ENCODE results near the gene MARK2. TPM values are rescaled to one million over a fixed set of nuclear protein-coding genes. Genes with fewer than 3 reads are reported as not detected.

MARK2 gene
- total and polyA plus RNA-seq, 10 of the 15 experiments (the other 5 are each of a cell fraction or from before 2014, with no cell fraction given): 0.19 to 29.5 (median 13.2) TPM

DNA sequence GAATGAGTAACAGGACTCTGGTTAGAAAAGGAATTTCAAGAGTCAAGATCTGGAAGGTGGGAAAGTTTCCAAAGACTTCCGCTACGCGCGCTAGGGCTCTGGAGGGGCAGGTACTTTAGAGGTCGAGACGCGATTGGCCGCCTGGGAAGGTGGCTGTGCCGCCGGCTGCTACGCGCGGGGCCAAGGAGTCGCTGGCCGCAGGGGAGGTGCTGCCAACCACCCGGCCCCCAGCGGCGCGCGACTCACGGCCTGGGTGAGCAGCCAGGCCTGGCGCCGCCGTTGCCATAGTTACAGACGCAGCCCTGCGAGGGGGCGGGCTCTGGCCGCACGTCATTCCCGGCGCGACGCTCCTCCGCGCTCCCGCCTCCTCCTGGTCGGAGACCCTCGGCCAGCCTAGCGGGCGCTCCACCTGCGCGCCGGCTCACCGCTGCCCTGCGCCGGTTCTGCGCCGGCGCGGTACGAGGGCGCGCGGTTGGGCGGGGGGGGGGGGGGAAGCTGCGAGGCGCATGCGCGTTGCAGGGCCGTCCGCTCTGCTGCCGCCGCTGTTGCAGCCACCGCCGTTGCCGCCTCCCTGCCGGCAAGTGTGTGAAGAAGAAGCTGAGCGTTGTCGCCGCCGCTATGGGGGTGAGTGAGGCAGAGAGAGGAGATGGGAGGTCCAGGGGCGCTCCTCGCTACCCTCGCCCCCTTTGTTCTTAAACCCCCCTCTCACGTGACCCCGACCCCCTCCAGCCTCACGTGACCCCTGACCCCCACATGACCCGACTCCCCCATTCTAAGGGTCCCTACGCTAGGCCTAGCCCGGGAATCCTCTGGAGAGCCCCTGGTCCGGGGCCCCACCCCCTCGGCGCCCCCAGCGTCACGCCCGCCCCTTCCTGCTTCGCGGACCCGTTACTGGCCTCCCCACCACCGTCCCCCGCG lies 99.8 kb downstream of the MARK2 start, which contains the start of gene NAA40 (continued):
- TF ChIP-seq FOXM1 (IDR thresholded peaks at IDR 0.05; ENCODE audit: low read depth, low read length): no peak
- no peak for TF ChIP-seq RFX5 (IDR thresholded peaks at IDR 0.05; ENCODE audit: low read depth, low read length)
- TF ChIP-seq SMARCA5 (IDR thresholded peaks at IDR 0.05): no peak
- TF ChIP-seq NRF1 (conservative IDR thresholded peaks at IDR 0.05; ENCODE audit: low read depth, low read length): peak; percentile 55
- TF ChIP-seq NFIC (IDR thresholded peaks at IDR 0.05; ENCODE audit: low read depth, low read length): no peak
- no peak for TF ChIP-seq KDM1A (IDR thresholded peaks at IDR 0.05; ENCODE audit: borderline replicate concordance)
- no peak for TF ChIP-seq CHD1 (IDR thresholded peaks at IDR 0.05; ENCODE audit: low read depth, low read length)
- TF ChIP-seq SUZ12 (IDR thresholded peaks at IDR 0.05; ENCODE audit: unreplicated experiment): no peak
- no peak for TF ChIP-seq YBX1 (IDR thresholded peaks at IDR 0.05)
- TF ChIP-seq NR2C1 (IDR thresholded peaks at IDR 0.05): peak; percentile 75
- TF ChIP-seq EGR1 (IDR thresholded peaks at IDR 0.05; ENCODE audit: borderline replicate concordance in 1 of 2, low read depth in 2 of 2, low read length in 2 of 2): peak in 1 of 2 experiments; percentile 76; a peak in 2 of 3 replicates
- TF ChIP-seq CBFB (IDR thresholded peaks at IDR 0.05; ENCODE audit: low read depth): no peak
- no peak for TF ChIP-seq NR2C2 (IDR thresholded peaks at IDR 0.05; ENCODE audit: borderline replicate concordance, control insufficient read depth, insufficient read length, low read depth)
- TF ChIP-seq RB1 (IDR thresholded peaks at IDR 0.05; ENCODE audit: borderline replicate concordance): 0 out of 2 replicates have a peak, but pooled peaks have one; percentile 29
- TF ChIP-seq HDAC2 (IDR thresholded peaks at IDR 0.05): no peak
- TF ChIP-seq POLR2AphosphoS5 (IDR thresholded peaks at IDR 0.05; ENCODE audit: low read length): no peak
- peak; percentile 54 for TF ChIP-seq MEF2B (IDR thresholded peaks at IDR 0.05; ENCODE audit: partially characterized antibody, poor library complexity, severe bottlenecking)
- TF ChIP-seq, protein P1, sequence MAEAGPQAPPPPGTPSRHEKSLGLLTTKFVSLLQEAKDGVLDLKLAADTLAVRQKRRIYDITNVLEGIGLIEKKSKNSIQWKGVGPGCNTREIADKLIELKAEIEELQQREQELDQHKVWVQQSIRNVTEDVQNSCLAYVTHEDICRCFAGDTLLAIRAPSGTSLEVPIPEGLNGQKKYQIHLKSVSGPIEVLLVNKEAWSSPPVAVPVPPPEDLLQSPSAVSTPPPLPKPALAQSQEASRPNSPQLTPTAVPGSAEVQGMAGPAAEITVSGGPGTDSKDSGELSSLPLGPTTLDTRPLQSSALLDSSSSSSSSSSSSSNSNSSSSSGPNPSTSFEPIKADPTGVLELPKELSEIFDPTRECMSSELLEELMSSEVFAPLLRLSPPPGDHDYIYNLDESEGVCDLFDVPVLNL (IDR thresholded peaks at IDR 0.05; ENCODE audit: low read depth, low read length): peak; percentile 62
- TF ChIP-seq SIN3A (IDR thresholded peaks at IDR 0.05; ENCODE audit: low read depth, low read length): peak; percentile 96
- TF ChIP-seq IKZF2 (IDR thresholded peaks at IDR 0.05): no peak
- no peak for TF ChIP-seq JUND (IDR thresholded peaks at IDR 0.05; ENCODE audit: low read depth, low read length)
- no peak for TF ChIP-seq JUNB (IDR thresholded peaks at IDR 0.05)
- no peak for TF ChIP-seq POU2F2 (IDR thresholded peaks at IDR 0.05; ENCODE audit: borderline replicate concordance, low read depth, low read length)
- TF ChIP-seq, protein P2, sequence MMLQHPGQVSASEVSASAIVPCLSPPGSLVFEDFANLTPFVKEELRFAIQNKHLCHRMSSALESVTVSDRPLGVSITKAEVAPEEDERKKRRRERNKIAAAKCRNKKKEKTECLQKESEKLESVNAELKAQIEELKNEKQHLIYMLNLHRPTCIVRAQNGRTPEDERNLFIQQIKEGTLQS (IDR thresholded peaks at IDR 0.05; ENCODE audit: borderline replicate concordance, extremely low read depth, low read depth, low read length): peak; percentile 83
- TF ChIP-seq, protein P3, sequence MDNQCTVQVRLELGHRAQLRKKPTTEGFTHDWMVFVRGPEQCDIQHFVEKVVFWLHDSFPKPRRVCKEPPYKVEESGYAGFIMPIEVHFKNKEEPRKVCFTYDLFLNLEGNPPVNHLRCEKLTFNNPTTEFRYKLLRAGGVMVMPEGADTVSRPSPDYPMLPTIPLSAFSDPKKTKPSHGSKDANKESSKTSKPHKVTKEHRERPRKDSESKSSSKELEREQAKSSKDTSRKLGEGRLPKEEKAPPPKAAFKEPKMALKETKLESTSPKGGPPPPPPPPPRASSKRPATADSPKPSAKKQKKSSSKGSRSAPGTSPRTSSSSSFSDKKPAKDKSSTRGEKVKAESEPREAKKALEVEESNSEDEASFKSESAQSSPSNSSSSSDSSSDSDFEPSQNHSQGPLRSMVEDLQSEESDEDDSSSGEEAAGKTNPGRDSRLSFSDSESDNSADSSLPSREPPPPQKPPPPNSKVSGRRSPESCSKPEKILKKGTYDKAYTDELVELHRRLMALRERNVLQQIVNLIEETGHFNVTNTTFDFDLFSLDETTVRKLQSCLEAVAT (IDR thresholded peaks at IDR 0.05): no peak
- no peak for TF ChIP-seq BRCA1 (IDR thresholded peaks at IDR 0.05; ENCODE audit: low read depth, low read length)
- TF ChIP-seq ZNF622 (IDR thresholded peaks at IDR 0.05): no peak
- TF ChIP-seq PAX8 (IDR thresholded peaks at IDR 0.05): no peak

Measured in GM12878 (cell line).